PC-3 (cell line): Measurements from ENCODE around the gene MGMT.

Experiments
- EZH2 ChIP-seq: fragments of 300-600 bp; sonication (generic); IDR thresholded peaks from one replicate; pipeline ENCODE4 v1.6.1; 2017; ENCODE audit warnings: antibody characterized with exemption, mild to moderate bottlenecking, low read length; ENCODE audit not compliant: unreplicated experiment
- EZH2phosphoT487 ChIP-seq: fragments of 300-600 bp; sonication (generic); IDR thresholded peaks from 2 replicates; pipeline ENCODE4 v1.6.1; 2018; ENCODE audit warnings: mild to moderate bottlenecking, antibody characterized with exemption, low read length, borderline replicate concordance
- TF ChIP-seq, protein P1 (sequence below): fragments of 300-600 bp; sonication (generic); conservative IDR thresholded peaks from 2 replicates; pipeline ENCODE4 v1.5.1; 2017; ENCODE audit warnings: antibody characterized with exemption, low read depth, mild to moderate bottlenecking, low read length

DNA sequence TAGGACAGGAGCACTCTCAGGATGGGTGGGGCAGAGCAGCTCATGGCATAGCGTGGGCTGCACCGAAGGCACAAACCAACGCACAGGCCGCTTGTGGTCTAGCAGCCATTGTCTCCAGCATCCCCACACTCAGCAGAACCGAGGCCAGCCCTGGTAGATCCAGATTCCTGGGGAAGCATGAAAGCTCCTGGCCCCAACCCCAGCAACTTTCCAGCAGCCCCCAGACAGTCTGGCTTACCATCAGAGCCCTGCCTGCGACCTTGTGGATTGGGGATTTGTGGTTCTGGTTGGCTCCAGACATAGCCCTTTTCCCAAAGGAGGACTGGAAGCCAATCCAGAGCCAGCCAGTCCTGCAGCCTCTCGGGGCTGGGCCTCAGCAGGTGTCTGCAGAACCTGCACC, 33.8 kb upstream of the MGMT start:
- TF ChIP-seq, protein P1, sequence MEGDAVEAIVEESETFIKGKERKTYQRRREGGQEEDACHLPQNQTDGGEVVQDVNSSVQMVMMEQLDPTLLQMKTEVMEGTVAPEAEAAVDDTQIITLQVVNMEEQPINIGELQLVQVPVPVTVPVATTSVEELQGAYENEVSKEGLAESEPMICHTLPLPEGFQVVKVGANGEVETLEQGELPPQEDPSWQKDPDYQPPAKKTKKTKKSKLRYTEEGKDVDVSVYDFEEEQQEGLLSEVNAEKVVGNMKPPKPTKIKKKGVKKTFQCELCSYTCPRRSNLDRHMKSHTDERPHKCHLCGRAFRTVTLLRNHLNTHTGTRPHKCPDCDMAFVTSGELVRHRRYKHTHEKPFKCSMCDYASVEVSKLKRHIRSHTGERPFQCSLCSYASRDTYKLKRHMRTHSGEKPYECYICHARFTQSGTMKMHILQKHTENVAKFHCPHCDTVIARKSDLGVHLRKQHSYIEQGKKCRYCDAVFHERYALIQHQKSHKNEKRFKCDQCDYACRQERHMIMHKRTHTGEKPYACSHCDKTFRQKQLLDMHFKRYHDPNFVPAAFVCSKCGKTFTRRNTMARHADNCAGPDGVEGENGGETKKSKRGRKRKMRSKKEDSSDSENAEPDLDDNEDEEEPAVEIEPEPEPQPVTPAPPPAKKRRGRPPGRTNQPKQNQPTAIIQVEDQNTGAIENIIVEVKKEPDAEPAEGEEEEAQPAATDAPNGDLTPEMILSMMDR: no peak
- TF ChIP-seq EZH2 (no peak), EZH2phosphoT487 (no peak)
